Adrenal gland (tissue), 12 donors: ENCODE measurements around the gene TOR2A. TPM values are rescaled to one million over a fixed set of nuclear protein-coding genes. Genes with fewer than 3 reads are reported as not detected.

Experiments used
- DNase-seq, 7 donors: peaks; one replicate each; pipeline ENCODE4 v3.0.0-alpha.2; 2019 to 2020
- H3K27ac ChIP-seq, 5 donors: fragments of 200-600 bp; sonication (generic) in 4 of 5; 1 replicate in 3 of 5; 2 replicates in 2 of 5; pipeline versions ENCODE4 v1.5.1 to v1.8.0; 2016 to 2020; ENCODE audit warnings: mild to moderate bottlenecking in 1 of 5
- H3K27me3 ChIP-seq: fragments of 200-600 bp; 2 replicates; pipeline ENCODE4 v1.8.0; 2021
- H3K36me3 ChIP-seq, 2 donors: fragments of 200-600 bp; replicated peaks in 1 of 2; 1 replicate in 1 of 2; 2 replicates in 1 of 2; pipeline versions ENCODE4 v1.5.1 to v1.8.0; 2018 to 2022
- H3K4me1 ChIP-seq, 2 donors: fragments of 200-600 bp; replicated peaks in 1 of 2; 1 replicate in 1 of 2; 2 replicates in 1 of 2; pipeline versions ENCODE4 v1.5.1 to v1.8.0; 2018 to 2021
- H3K4me3 ChIP-seq, 4 donors: fragments of 200-600 bp; sonication (generic) in 3 of 4; one replicate each; pipeline ENCODE4 v1.5.1; 2016 to 2018
- H3K9me3 ChIP-seq, 3 donors: fragments of 200-600 bp; sonication (generic) in 1 of 3; replicated peaks in 1 of 3; 1 replicate in 2 of 3; 2 replicates in 1 of 3; pipeline versions ENCODE4 v1.5.1 to v1.8.0; 2016 to 2021
- CTCF ChIP-seq, 6 experiments: fragments of 450-650 bp in 4 of 6; fragments of 200-600 bp in 2 of 6; sonication (generic) in 1 of 6; IDR thresholded peaks; 1 replicate in 5 of 6; 2 replicates in 1 of 6; pipeline versions ENCODE4 v1.5.1 to v1.8.0; 2016 to 2021; ENCODE audit warnings: antibody characterized with exemption in 6 of 6, mild to moderate bottlenecking in 2 of 6, moderate library complexity in 1 of 6
- POLR2A ChIP-seq, 2 donors: fragments of 450-650 bp; IDR thresholded peaks; one replicate each; pipeline ENCODE4 v1.6.1; 2017; ENCODE audit warnings: antibody characterized with exemption in 2 of 2, mild to moderate bottlenecking in 2 of 2, moderate library complexity in 1 of 2
- WGBS, 4 donors: extraction: QIAGEN DNeasy Blood & Tissue Kit in 2 of 4; methylation state at CpG; one replicate each; pipeline versions ENCODE4 v1.1.5 to v1.1.7; 2013 to 2017; 5-methylcytosine and 5-hydroxymethylcytosine counted together
- intact Hi-C, 2 donors: fragments of 100-400 bp; cut with DNase I; formaldehyde crosslinking; loops; one replicate each; pipeline versions ENCODE4 v1.14.1 to v1.15.0; 2022 to 2023
- polyA plus RNA-seq, 3 donors: library from polyadenylated mRNA; stranded (reverse); fragments of 200-250 nt in 2 of 3; fragments of 350-450 nt in 1 of 3; fragmentation: Illumina TruSeq in 1 of 3; extraction: RNeasy Lipid Tissue Mini Kit (QIAGEN cat#74804) in 1 of 3; gene quantifications; one replicate each; pipeline ENCODE4 v1.2.3, GENCODE V29; 2013 to 2014
- total RNA-seq, 9 donors: library from RNA; depleted of rRNA in 4 of 9; stranded (reverse); fragments of >200 nt in 4 of 9; fragments of 120-200 nt in 1 of 9; fragmentation: NEBNext Ultra II Directional in 1 of 9; extraction: Animal tissue kit (Norgen Biotek cat#: 25700) in 1 of 9; gene quantifications; one replicate each; pipeline versions ENCODE4 v1.1.0 to v1.2.4, GENCODE V29; 2013 to 2023
- donor health status: healthy with polysubstance abuse.
- donor health status: Bipolar disorder and iron deficiency.
- donor health status: DM: yes; HTN: yes; CAD: no.
- donor health status: DM: no; HTN: no; CAD: no.
- donor health status: DM: no; HTN: no; CAD: no.
- donor health status: DM: yes; HTN: yes; CAD: no.

Gene TOR2A
- total and polyA plus RNA-seq, 12 donors = 4.3 to 30.6 (median 16.3) TPM

- Histone ChIP-seq H3K4me3 (no peak overlapping the region), H3K9me3 (no peaks in the 10 kb centered on the region), H3K27me3 (no peaks in the 10 kb centered on the region), H3K27ac (no peak overlapping the region), H3K4me1 (peaks cover 0 to 13% of the 10 kb centered on the region in 2 donors), H3K36me3 (no peaks in the 10 kb centered on the region)
- DNase-seq = no peak
- no peak for TF ChIP-seq CTCF (IDR thresholded peaks at IDR 0.05)
- TF ChIP-seq POLR2A (IDR thresholded peaks at IDR 0.05) = no peak
- 84 to 88% (median 85%) methylated on average over 9 of the region's 9 CpGs for WGBS, 4 donors
- intact Hi-C loops = no loop called here
Measured at GRCh38 chr9:127694890-127695720, 40.0 kb downstream of the TOR2A start.

- no peak for TF ChIP-seq CTCF (IDR thresholded peaks at IDR 0.05)
- no peak for TF ChIP-seq POLR2A (IDR thresholded peaks at IDR 0.05)
- no peak overlapping the region for H3K4me3 ChIP-seq
- H3K27ac ChIP-seq = no peak overlapping the region
- DNase-seq = no peak
- H3K27me3 ChIP-seq = no peaks in the 10 kb centered on the region
- H3K36me3 ChIP-seq = peaks cover 0 to 7% of the 10 kb centered on the region in 2 donors
- WGBS, 4 donors = 83 to 92% (median 88%) methylated on average over 4 of the region's 4 CpGs
- H3K4me1 ChIP-seq = peaks cover 0 to 8% of the 10 kb centered on the region in 2 donors
- H3K9me3 ChIP-seq = no peaks in the 10 kb centered on the region
- intact Hi-C loops = no loop called here
Measured at GRCh38 chr9:127693697-127694096, 41.4 kb downstream of the TOR2A start.

GRCh38 chr9:127693143-127693542 lies 42.0 kb downstream of the TOR2A start:
- Histone ChIP-seq H3K27me3 (no peaks in the 10 kb centered on the region), H3K9me3 (no peaks in the 10 kb centered on the region), H3K27ac (no peak overlapping the region), H3K4me1 (peaks cover 0 to 7% of the 10 kb centered on the region in 2 donors), H3K4me3 (no peak overlapping the region), H3K36me3 (peaks cover 0 to 7% of the 10 kb centered on the region in 2 donors)
- intact Hi-C loops = no loop called here
- no peak for DNase-seq
- WGBS, 4 donors = 85 to 92% (median 91%) methylated on average over 9 to 10 of the region's 10 CpGs
- TF ChIP-seq POLR2A (IDR thresholded peaks at IDR 0.05) (no peak), CTCF (IDR thresholded peaks at IDR 0.05) (no peak)

GRCh38 chr9:127692071-127692470 lies 43.0 kb downstream of the TOR2A start:
- Histone ChIP-seq H3K36me3 (peaks cover 0 to 14% of the 10 kb centered on the region in 2 donors), H3K27me3 (no peaks in the 10 kb centered on the region), H3K4me1 (no peaks in the 10 kb centered on the region), H3K9me3 (no peaks in the 10 kb centered on the region), H3K4me3 (no peak overlapping the region), H3K27ac (no peak overlapping the region)
- WGBS, 4 donors = 89 to 94% (median 90%) methylated on average over 20 of the region's 20 CpGs
- intact Hi-C loops = no loop called here
- TF ChIP-seq CTCF (IDR thresholded peaks at IDR 0.05) (no peak), POLR2A (IDR thresholded peaks at IDR 0.05) (no peak)
- DNase-seq = no peak
